HCT116 (cell line): ENCODE data around the gene MAP3K2. TPM values are rescaled to one million over a fixed set of nuclear protein-coding genes. Genes with fewer than 3 reads are reported as not detected.

Source experiments
- ATAC-seq: fragments of 200-7000 bp; cut with Tn5 transposase; 2 replicates; pipeline ENCODE4 v1.9.1; 2020; ENCODE audit warnings: mild to moderate bottlenecking, moderate library complexity
- BruUV-seq: library from RNA; stranded (reverse); fragments of 400-500 nt; replicated peaks from 2 replicates; lab custom pipeline; 2021; lab: Mats Ljungman, UMichigan
- CTCF ChIA-PET: fragments of 300-600 bp; sonication (Branson Sonifier 250); formaldehyde crosslinking; loops from one replicate; lab custom pipeline; 2021; ENCODE audit warnings: antibody characterized with exemption; lab: Charles Lee
- POLR2A ChIA-PET: fragments of 300-600, 350-600 bp; sonication (Branson Sonifier 250); formaldehyde crosslinking; loops from one replicate; lab custom pipeline; 2021; ENCODE audit warnings: antibody characterized with exemption; lab: Charles Lee
- RAD21 ChIA-PET, 2 experiments: fragments of 300-600 bp; sonication (Branson Sonifier 250); formaldehyde crosslinking; loops; one replicate each; lab custom pipeline; 2023; ENCODE audit warnings: low total read pairs in 2 of 2; ENCODE audit not compliant: uncharacterized antibody in 2 of 2, unreplicated experiment in 2 of 2, low non-redundant PET in 1 of 2; lab: Charles Lee
- DNase-seq: peaks from one replicate; pipeline ENCODE4 v3.0.0-alpha.2; 2010; ENCODE audit warnings: low read depth, low spot score
- H2AFZ ChIP-seq: fragments of 200-600 bp; shearing (Covaris generic), sonication (generic); 2 replicates; pipeline ENCODE4 v1.6.1; 2017; ENCODE audit warnings: low read depth, mixed run types, mixed read lengths, antibody characterized with exemption, low read length; ENCODE audit not compliant: poor library complexity, severe bottlenecking
- H3K27ac ChIP-seq: 2 replicates; pipeline ENCODE4 v1.5.1; 2012; ENCODE audit warnings: low read depth, low read length
- H3K27me3 ChIP-seq: fragments of 200-600 bp; sonication (generic); 2 replicates; pipeline ENCODE4 v1.6.1; 2016; ENCODE audit warnings: mixed run types, low read length, mixed read lengths; ENCODE audit not compliant: insufficient read depth
- H3K36me3 ChIP-seq, 2 experiments: fragments of 200-500 bp in 1 of 2; fragments of 200-600 bp in 1 of 2; sonication (Bioruptor generic) in 1 of 2; sonication (generic) in 1 of 2; 2 replicates each; pipeline versions ENCODE4 v1.5.1 to v1.6.1; 2014 to 2016; ENCODE audit warnings: low read length in 2 of 2, inconsistent platforms in 1 of 2, mixed read lengths in 1 of 2, mixed run types in 1 of 2; ENCODE audit not compliant: insufficient read depth in 2 of 2, control insufficient read depth in 1 of 2
- H3K4me1 ChIP-seq, 2 experiments: fragments of 200-600 bp in 1 of 2; sonication (generic) in 1 of 2; 2 replicates each; pipeline versions ENCODE4 v1.5.1 to v1.6.1; 2012 to 2017; ENCODE audit warnings: low read length in 2 of 2, inconsistent platforms in 1 of 2, mild to moderate bottlenecking in 1 of 2, mixed read lengths in 1 of 2, mixed run types in 1 of 2, moderate library complexity in 1 of 2; ENCODE audit not compliant: insufficient read depth in 2 of 2, control insufficient read depth in 1 of 2
- H3K4me2 ChIP-seq: fragments of 200-600 bp; sonication (generic); 2 replicates; pipeline ENCODE4 v1.6.1; 2017; ENCODE audit warnings: mixed run types, low read length, mixed read lengths
- H3K4me3 ChIP-seq, 2 experiments: fragments of 200-600 bp in 1 of 2; sonication (generic) in 1 of 2; replicated peaks in 1 of 2; 2 replicates each; pipeline ENCODE4 v1.5.1; 2011 to 2016; ENCODE audit warnings: low read length in 2 of 2, control low read depth in 1 of 2, low read depth in 1 of 2, mild to moderate bottlenecking in 1 of 2, mixed read lengths in 1 of 2, mixed run types in 1 of 2
- H3K79me2 ChIP-seq: fragments of 200-600 bp; sonication (generic); 2 replicates; pipeline ENCODE4 v1.6.1; 2017; ENCODE audit warnings: mild to moderate bottlenecking, mixed run types, low read length, moderate library complexity, mixed read lengths; ENCODE audit not compliant: insufficient read depth
- H3K9ac ChIP-seq: fragments of 200-600 bp; sonication (generic); 2 replicates; pipeline ENCODE4 v1.6.1; 2016; ENCODE audit warnings: low read length, mixed read lengths
- H3K9me2 ChIP-seq: fragments of 200-600 bp; sonication (generic), shearing (Covaris generic); 2 replicates; pipeline ENCODE4 v1.6.1; 2017; ENCODE audit warnings: mixed run types, mild to moderate bottlenecking, moderate library complexity; ENCODE audit not compliant: insufficient read depth
- H3K9me3 ChIP-seq, 2 experiments: fragments of 200-500 bp in 1 of 2; fragments of 200-600 bp in 1 of 2; sonication (Bioruptor generic) in 1 of 2; sonication (generic) in 1 of 2; 2 replicates each; pipeline ENCODE4 v1.6.1; 2014 to 2017; ENCODE audit warnings: low read length in 2 of 2, mixed read lengths in 2 of 2, inconsistent platforms in 1 of 2, low read depth in 1 of 2, mild to moderate bottlenecking in 1 of 2, mixed run types in 1 of 2, moderate library complexity in 1 of 2; ENCODE audit not compliant: control insufficient read depth in 1 of 2, insufficient read depth in 1 of 2
- H4K20me1 ChIP-seq: fragments of 200-600 bp; sonication (generic), shearing (Covaris generic); 2 replicates; pipeline ENCODE4 v1.6.1; 2017; ENCODE audit warnings: mixed run types, mild to moderate bottlenecking, moderate library complexity; ENCODE audit not compliant: insufficient read depth
- EGR1 ChIP-seq: IDR thresholded peaks from 2 replicates; pipeline ENCODE4 v1.6.1; 2012; ENCODE audit warnings: low read depth
- ELF1 ChIP-seq: IDR thresholded peaks from 2 replicates; pipeline ENCODE4 v1.6.1; 2012; ENCODE audit warnings: low read depth, borderline replicate concordance
- ZBTB33 ChIP-seq: IDR thresholded peaks from 2 replicates; pipeline ENCODE4 v1.6.1; 2011; ENCODE audit warnings: mild to moderate bottlenecking, low read length, moderate library complexity; ENCODE audit not compliant: insufficient replicate concordance; ENCODE audit errors: extremely low read depth
- intact Hi-C: fragments of 100-400 bp; cut with micrococcal nuclease; formaldehyde crosslinking; loops from 2 replicates; pipeline ENCODE4 v1.10.0; 2022
- total RNA-seq: library from RNA; stranded (reverse); gene quantifications from one replicate; pipeline ENCODE4 v1.2.1, GENCODE V29; 2021; ENCODE audit not compliant: unreplicated experiment
- TF ChIP-seq, protein P1 (sequence below): IDR thresholded peaks from 2 replicates; pipeline ENCODE4 v1.6.1; 2012; ENCODE audit warnings: low read depth

MAP3K2 gene
- total RNA-seq, 1 experiment from 2014 or later = 44.5 TPM

DNA sequence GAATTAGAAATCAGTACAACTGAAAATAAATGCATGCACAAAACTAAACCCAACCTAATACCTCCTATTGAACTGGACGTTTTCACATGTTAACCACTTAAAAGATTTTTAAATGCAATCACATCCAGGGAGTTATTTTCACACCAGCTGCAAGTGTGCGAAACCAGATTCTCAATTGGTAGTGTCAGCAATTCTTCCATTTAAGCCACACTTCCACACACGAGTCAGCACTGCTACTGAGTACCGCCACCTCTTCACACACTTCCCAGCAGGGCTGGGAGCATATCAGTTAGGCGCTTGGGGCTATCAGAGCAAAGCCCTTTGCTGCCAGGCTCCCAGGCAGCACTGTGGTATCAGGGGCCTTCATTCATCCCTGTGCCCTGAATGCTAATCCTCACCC is 108.0 kb downstream of the MAP3K2 start:
- H3K27ac ChIP-seq = no peak overlapping the region

More for the DNA sequence above, 108.0 kb downstream of the MAP3K2 start:
- DNase-seq (no peak), ATAC-seq (no peak)
- POLR2A ChIA-PET = no interaction called here
- no peak overlapping the region for H3K4me3 ChIP-seq
- H3K4me1 ChIP-seq = no peaks in the 10 kb centered on the region
- CTCF ChIA-PET = no interaction called here
- no TSS peak for BruUV-seq
- H3K9me2 ChIP-seq = no peaks in the 10 kb centered on the region
- intact Hi-C loops = no loop called here
- H3K79me2 ChIP-seq = peaks cover 62% of the 10 kb centered on the region
- RAD21 ChIA-PET = no interaction called here
- H4K20me1 ChIP-seq = no peaks in the 10 kb centered on the region
- H3K9ac ChIP-seq = no peak overlapping the region
- H3K4me2 ChIP-seq = no peak overlapping the region
- H3K27me3 ChIP-seq = no peaks in the 10 kb centered on the region
- no peaks in the 10 kb centered on the region; a peak in 1 of 4 replicates for H3K9me3 ChIP-seq
- H3K36me3 ChIP-seq = peaks cover 47 to 54% of the 10 kb centered on the region in 2 experiments
- H2AFZ ChIP-seq = no peak overlapping the region
- TF ChIP-seq EGR1 = no peak
- TF ChIP-seq, protein P1, sequence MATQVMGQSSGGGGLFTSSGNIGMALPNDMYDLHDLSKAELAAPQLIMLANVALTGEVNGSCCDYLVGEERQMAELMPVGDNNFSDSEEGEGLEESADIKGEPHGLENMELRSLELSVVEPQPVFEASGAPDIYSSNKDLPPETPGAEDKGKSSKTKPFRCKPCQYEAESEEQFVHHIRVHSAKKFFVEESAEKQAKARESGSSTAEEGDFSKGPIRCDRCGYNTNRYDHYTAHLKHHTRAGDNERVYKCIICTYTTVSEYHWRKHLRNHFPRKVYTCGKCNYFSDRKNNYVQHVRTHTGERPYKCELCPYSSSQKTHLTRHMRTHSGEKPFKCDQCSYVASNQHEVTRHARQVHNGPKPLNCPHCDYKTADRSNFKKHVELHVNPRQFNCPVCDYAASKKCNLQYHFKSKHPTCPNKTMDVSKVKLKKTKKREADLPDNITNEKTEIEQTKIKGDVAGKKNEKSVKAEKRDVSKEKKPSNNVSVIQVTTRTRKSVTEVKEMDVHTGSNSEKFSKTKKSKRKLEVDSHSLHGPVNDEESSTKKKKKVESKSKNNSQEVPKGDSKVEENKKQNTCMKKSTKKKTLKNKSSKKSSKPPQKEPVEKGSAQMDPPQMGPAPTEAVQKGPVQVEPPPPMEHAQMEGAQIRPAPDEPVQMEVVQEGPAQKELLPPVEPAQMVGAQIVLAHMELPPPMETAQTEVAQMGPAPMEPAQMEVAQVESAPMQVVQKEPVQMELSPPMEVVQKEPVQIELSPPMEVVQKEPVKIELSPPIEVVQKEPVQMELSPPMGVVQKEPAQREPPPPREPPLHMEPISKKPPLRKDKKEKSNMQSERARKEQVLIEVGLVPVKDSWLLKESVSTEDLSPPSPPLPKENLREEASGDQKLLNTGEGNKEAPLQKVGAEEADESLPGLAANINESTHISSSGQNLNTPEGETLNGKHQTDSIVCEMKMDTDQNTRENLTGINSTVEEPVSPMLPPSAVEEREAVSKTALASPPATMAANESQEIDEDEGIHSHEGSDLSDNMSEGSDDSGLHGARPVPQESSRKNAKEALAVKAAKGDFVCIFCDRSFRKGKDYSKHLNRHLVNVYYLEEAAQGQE = no peak
- TF ChIP-seq ZBTB33 = no peak
- TF ChIP-seq ELF1 = no peak
